PC-3 (cell line): Measurements from ENCODE around the gene CAP2. TPM values are rescaled to one million over a fixed set of nuclear protein-coding genes. Genes with fewer than 3 reads are reported as not detected.

Source experiments
- ATAC-seq: fragments of 200-7000 bp; cut with Tn5 transposase; 2 replicates; pipeline ENCODE4 v1.9.1; 2020; ENCODE audit warnings: mild to moderate bottlenecking, moderate library complexity
- BruUV-seq: library from RNA; stranded (reverse); fragments of 400-500 nt; replicated peaks from 2 replicates; lab custom pipeline; 2021; lab: Mats Ljungman, UMichigan
- CTCF ChIA-PET: fragments of 300-600 bp; sonication (Branson Sonifier 250); formaldehyde crosslinking; loops from one replicate; lab custom pipeline; 2022; ENCODE audit warnings: antibody characterized with exemption; lab: Charles Lee
- POLR2A ChIA-PET: fragments of 300-600 bp; sonication (Branson Sonifier 250); formaldehyde crosslinking; loops from one replicate; lab custom pipeline; 2022; ENCODE audit warnings: antibody characterized with exemption; ENCODE audit not compliant: unreplicated experiment; lab: Charles Lee
- DNase-seq: peaks from one replicate; pipeline ENCODE4 v3.0.0-alpha.2; 2015
- H2AFZ ChIP-seq: fragments of 300-600 bp; sonication (generic); 2 replicates; pipeline ENCODE4 v1.6.0; 2016; ENCODE audit warnings: antibody characterized with exemption, low read length
- H3F3A ChIP-seq: fragments of 300-600 bp; sonication (generic); one replicate; pipeline ENCODE4 v1.6.0; 2017; ENCODE audit warnings: antibody characterized with exemption, low read length, control low read depth, mild to moderate bottlenecking; ENCODE audit not compliant: unreplicated experiment
- H3K27ac ChIP-seq: fragments of 300-600 bp; sonication (generic); 2 replicates; pipeline ENCODE4 v1.5.1; 2016; ENCODE audit warnings: mild to moderate bottlenecking, low read length
- H3K27me3 ChIP-seq: fragments of 300-600 bp; sonication (generic); 2 replicates; pipeline ENCODE4 v1.6.1; 2016; ENCODE audit warnings: low read length, mixed read lengths
- H3K36me3 ChIP-seq: fragments of 300-600 bp; sonication (generic); 2 replicates; pipeline ENCODE4 v1.6.1; 2016; ENCODE audit warnings: low read depth, mixed run types, low read length, mixed read lengths
- H3K4me1 ChIP-seq: fragments of 300-600 bp; sonication (generic); 2 replicates; pipeline ENCODE4 v1.5.1; 2016; ENCODE audit warnings: low read length; ENCODE audit not compliant: insufficient read depth
- H3K4me2 ChIP-seq: fragments of 300-600 bp; sonication (generic); 2 replicates; pipeline ENCODE4 v1.6.0; 2016; ENCODE audit warnings: low read length
- H3K4me3 ChIP-seq: fragments of 300-600 bp; sonication (generic); 2 replicates; pipeline ENCODE4 v1.5.1; 2016; ENCODE audit warnings: mild to moderate bottlenecking, low read length, mixed read lengths
- H3K79me2 ChIP-seq: fragments of 300-600 bp; sonication (generic); 2 replicates; pipeline ENCODE4 v1.6.1; 2017; ENCODE audit warnings: low read length, mixed read lengths
- H3K9ac ChIP-seq: fragments of 300-600 bp; sonication (generic); 2 replicates; pipeline ENCODE4 v1.6.0; 2016; ENCODE audit warnings: mild to moderate bottlenecking, low read length
- H3K9me2 ChIP-seq: fragments of 300-600 bp; sonication (generic); replicated peaks from 2 replicates; pipeline ENCODE4 v1.6.1; 2016; ENCODE audit warnings: mixed run types, low read length, mixed read lengths
- H3K9me3 ChIP-seq: fragments of 300-600 bp; sonication (generic); 2 replicates; pipeline ENCODE4 v1.6.1; 2016; ENCODE audit warnings: low read length, mixed read lengths
- H4K20me1 ChIP-seq: fragments of 300-600 bp; sonication (generic); 2 replicates; pipeline ENCODE4 v1.6.1; 2016; ENCODE audit warnings: low read length, mixed read lengths
- EZH2 ChIP-seq: fragments of 300-600 bp; sonication (generic); IDR thresholded peaks from one replicate; pipeline ENCODE4 v1.6.1; 2017; ENCODE audit warnings: antibody characterized with exemption, mild to moderate bottlenecking, low read length; ENCODE audit not compliant: unreplicated experiment
- EZH2phosphoT487 ChIP-seq: fragments of 300-600 bp; sonication (generic); IDR thresholded peaks from 2 replicates; pipeline ENCODE4 v1.6.1; 2018; ENCODE audit warnings: mild to moderate bottlenecking, antibody characterized with exemption, low read length, borderline replicate concordance
- intact Hi-C: fragments of 100-400 bp; cut with micrococcal nuclease; formaldehyde crosslinking; loops from 2 replicates; pipeline ENCODE4 v1.9.0; 2023
- total RNA-seq: library from RNA; depleted of rRNA; stranded (reverse); fragments of >200 nt; gene quantifications from 2 replicates; pipeline ENCODE4 v1.2.3, GENCODE V29; 2014
- TF ChIP-seq, protein P1 (sequence below): fragments of 300-600 bp; sonication (generic); conservative IDR thresholded peaks from 2 replicates; pipeline ENCODE4 v1.5.1; 2017; ENCODE audit warnings: antibody characterized with exemption, low read depth, mild to moderate bottlenecking, low read length

Gene CAP2
- total RNA-seq, 1 experiment from 2014 or later, result 8.2 TPM

DNA sequence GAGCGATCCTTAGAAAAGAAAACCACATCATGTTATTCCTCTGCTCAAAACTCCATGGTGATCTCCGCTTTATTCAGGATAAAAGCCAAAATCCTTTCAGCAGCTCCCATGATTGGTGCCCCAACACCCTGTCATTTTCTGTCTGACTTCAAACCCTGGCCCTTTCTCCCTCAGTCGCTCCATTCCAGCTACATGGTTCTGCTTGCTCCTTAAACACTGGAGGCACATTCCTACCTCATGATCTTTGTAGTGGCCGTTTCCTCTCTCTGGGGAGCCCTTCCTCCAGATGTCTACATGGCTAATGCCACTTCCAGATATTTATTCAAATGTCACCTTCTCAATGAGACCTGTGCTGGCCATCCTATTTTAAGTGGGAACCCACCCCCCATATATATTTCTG is 100.8 kb downstream of the CAP2 start:
- DNase-seq, result no peak
- ChIA-PET CTCF (no interaction called here), POLR2A (no interaction called here)
- Histone ChIP-seq H4K20me1 (no peaks in the 10 kb centered on the region), H3K9me3 (no peaks in the 10 kb centered on the region), H3K4me2 (no peak overlapping the region), H3K4me3 (no peak overlapping the region), H3K9me2 (no peaks in the 10 kb centered on the region), H3K79me2 (no peaks in the 10 kb centered on the region), H3K36me3 (peaks cover 7% of the 10 kb centered on the region; the same call in 1 of the 2 replicates), H3K4me1 (no peaks in the 10 kb centered on the region), H3K27ac (no peak overlapping the region), H2AFZ (no peak overlapping the region), H3K9ac (no peak overlapping the region), H3K27me3 (no peaks in the 10 kb centered on the region), H3F3A (no peaks in the 10 kb centered on the region)
- no TSS peak for BruUV-seq
- TF ChIP-seq EZH2phosphoT487, result no peak
- TF ChIP-seq, protein P1, sequence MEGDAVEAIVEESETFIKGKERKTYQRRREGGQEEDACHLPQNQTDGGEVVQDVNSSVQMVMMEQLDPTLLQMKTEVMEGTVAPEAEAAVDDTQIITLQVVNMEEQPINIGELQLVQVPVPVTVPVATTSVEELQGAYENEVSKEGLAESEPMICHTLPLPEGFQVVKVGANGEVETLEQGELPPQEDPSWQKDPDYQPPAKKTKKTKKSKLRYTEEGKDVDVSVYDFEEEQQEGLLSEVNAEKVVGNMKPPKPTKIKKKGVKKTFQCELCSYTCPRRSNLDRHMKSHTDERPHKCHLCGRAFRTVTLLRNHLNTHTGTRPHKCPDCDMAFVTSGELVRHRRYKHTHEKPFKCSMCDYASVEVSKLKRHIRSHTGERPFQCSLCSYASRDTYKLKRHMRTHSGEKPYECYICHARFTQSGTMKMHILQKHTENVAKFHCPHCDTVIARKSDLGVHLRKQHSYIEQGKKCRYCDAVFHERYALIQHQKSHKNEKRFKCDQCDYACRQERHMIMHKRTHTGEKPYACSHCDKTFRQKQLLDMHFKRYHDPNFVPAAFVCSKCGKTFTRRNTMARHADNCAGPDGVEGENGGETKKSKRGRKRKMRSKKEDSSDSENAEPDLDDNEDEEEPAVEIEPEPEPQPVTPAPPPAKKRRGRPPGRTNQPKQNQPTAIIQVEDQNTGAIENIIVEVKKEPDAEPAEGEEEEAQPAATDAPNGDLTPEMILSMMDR, result no peak
- no peak for TF ChIP-seq EZH2
- intact Hi-C loops, result no loop called here
- ATAC-seq, result no peak

DNA sequence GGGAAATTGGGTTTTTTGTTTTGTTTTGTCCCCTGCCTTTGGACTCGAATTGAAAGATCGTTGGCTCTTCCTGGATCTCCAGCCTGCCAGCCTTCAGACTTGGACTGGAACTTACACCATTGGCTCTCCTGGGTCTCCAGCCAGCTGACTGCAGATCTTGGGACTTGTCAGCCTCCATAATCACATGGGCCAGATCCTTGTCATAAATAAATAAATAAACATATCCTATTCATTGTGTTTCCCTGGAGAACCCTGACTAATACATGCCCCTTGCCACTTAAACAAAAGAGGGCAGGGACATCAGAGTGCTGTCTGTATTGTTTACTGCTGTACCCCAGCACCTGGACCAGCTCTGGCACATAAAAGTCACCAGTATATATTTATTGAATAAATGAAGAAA is 101.5 kb downstream of the CAP2 start:
- ATAC-seq, result no peak
- Histone ChIP-seq H2AFZ (no peak overlapping the region), H3F3A (no peaks in the 10 kb centered on the region), H3K4me2 (no peak overlapping the region), H3K9me3 (no peaks in the 10 kb centered on the region), H3K27me3 (no peaks in the 10 kb centered on the region), H3K9me2 (no peaks in the 10 kb centered on the region), H3K27ac (no peak overlapping the region), H3K4me3 (no peak overlapping the region), H4K20me1 (no peaks in the 10 kb centered on the region), H3K36me3 (peaks cover 7% of the 10 kb centered on the region; the same call in 1 of the 2 replicates), H3K79me2 (no peaks in the 10 kb centered on the region), H3K9ac (no peak overlapping the region), H3K4me1 (no peaks in the 10 kb centered on the region)
- BruUV-seq, result no TSS peak
- TF ChIP-seq EZH2phosphoT487, result no peak
- TF ChIP-seq EZH2, result no peak
- TF ChIP-seq, protein P1, result no peak
- DNase-seq, result no peak
- ChIA-PET POLR2A (no interaction called here), CTCF (no interaction called here)
- intact Hi-C loops, result loop anchor here (5.0 kb wide), 1 partner anchor 87 kb away; no protein-coding TSS in a partner anchor

DNA sequence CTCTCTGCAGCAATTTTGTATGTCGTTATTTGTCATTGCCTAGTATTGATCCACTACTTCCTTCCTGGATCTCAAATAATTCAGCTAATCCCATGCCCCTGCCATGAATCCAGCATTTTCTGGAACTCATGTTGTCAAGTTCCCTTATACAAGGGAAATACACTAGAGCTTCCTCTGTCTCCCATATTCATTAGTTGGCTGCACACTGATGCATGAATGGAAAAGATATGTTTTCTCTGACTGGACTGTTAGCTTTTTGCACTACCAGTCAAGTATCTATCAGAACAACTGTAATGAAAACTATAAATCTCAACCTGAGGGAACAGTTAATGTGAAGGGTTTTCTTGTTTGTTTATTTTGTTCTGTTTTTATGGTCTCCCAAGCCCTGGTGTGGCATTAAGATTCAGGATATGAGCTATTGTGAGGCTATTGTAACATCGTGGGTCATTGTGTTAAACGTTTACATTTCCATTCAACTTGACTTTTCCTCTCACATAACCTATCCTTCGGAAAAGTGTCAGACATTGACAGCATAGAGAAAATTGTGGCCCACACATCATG is 104.2 kb downstream of the CAP2 start:
- ChIA-PET POLR2A (no interaction called here), CTCF (no interaction called here)
- DNase-seq, result no peak
- Histone ChIP-seq H3K36me3 (peaks cover 7% of the 10 kb centered on the region; the same call in 1 of the 2 replicates), H3K9ac (no peak overlapping the region), H3K27ac (no peak overlapping the region), H3K9me3 (no peaks in the 10 kb centered on the region), H2AFZ (no peak overlapping the region), H4K20me1 (no peaks in the 10 kb centered on the region), H3K27me3 (no peaks in the 10 kb centered on the region), H3K9me2 (no peaks in the 10 kb centered on the region), H3K4me1 (no peaks in the 10 kb centered on the region), H3F3A (no peaks in the 10 kb centered on the region), H3K4me2 (no peak overlapping the region), H3K4me3 (no peak overlapping the region), H3K79me2 (no peaks in the 10 kb centered on the region)
- peak; percentile 82 for ATAC-seq
- TF ChIP-seq, protein P1, result no peak
- TF ChIP-seq EZH2phosphoT487 (no peak), EZH2 (no peak)
- BruUV-seq, result no TSS peak
- intact Hi-C loops, result loop anchor here (5.0 kb wide), 1 partner anchor 85 kb away; no protein-coding TSS in a partner anchor
